Nephron progenitor cell (in vitro differentiated cells): ENCODE data around the gene GPLD1.

Experiments
- DNase-seq: peaks from one replicate; pipeline ENCODE4 v3.0.0; 2021
- H3K27ac Mint-ChIP-seq: 2 replicates; pipeline ENCODE4 v1.8.0; 2021; ENCODE audit warnings: mild to moderate bottlenecking, moderate library complexity, mixed read lengths
- H3K27me3 Mint-ChIP-seq: 2 replicates; pipeline ENCODE4 v1.8.0; 2021; ENCODE audit warnings: mild to moderate bottlenecking, low read depth, mixed read lengths; ENCODE audit not compliant: poor library complexity
- H3K36me3 Mint-ChIP-seq: 2 replicates; pipeline ENCODE4 v1.8.0; 2021; ENCODE audit warnings: low read depth, mixed read lengths
- H3K4me1 Mint-ChIP-seq: 2 replicates; pipeline ENCODE4 v1.8.0; 2021; ENCODE audit warnings: mixed read lengths
- H3K4me3 Mint-ChIP-seq: 2 replicates; pipeline ENCODE4 v1.8.0; 2021; ENCODE audit warnings: mild to moderate bottlenecking, moderate library complexity, mixed read lengths
- H3K9me3 Mint-ChIP-seq: 2 replicates; pipeline ENCODE4 v1.8.0; 2021; ENCODE audit warnings: mild to moderate bottlenecking, moderate library complexity, mixed read lengths
- TF ChIP-seq, protein P1 (sequence below): fragments of 200-600 bp; sonication (generic); IDR thresholded peaks from 2 replicates; pipeline ENCODE4 v1.5.0; 2021; ENCODE audit warnings: antibody characterized with exemption

Gene GPLD1

DNA sequence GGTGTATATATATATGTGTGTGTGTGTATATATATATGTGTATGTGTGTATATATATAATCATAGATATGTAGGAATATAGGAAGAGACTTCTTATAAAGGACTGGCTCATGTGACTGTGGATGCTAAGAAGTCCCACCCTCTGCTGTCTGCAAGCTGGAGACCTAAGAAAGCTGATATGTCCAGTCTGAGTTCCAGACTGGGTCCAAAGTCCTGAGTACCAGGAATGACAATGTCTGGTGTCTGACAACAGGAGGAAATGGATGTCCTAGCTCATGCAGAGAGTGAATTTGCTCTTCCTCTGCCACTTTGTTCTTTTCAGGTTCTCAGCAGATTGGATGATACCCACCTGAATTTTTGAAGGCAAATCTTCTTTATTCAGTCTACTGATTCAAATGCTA lies 12.5 kb upstream of the GPLD1 start:
- Mint-ChIP-seq H3K36me3 (peaks cover 40% of the 10 kb centered on the region), H3K27ac (no peak overlapping the region), H3K4me3 (no peak overlapping the region), H3K4me1 (no peaks in the 10 kb centered on the region), H3K9me3 (peaks cover 12% of the 10 kb centered on the region), H3K27me3 (peaks cover under 1% of the 10 kb centered on the region)
- TF ChIP-seq, protein P1, sequence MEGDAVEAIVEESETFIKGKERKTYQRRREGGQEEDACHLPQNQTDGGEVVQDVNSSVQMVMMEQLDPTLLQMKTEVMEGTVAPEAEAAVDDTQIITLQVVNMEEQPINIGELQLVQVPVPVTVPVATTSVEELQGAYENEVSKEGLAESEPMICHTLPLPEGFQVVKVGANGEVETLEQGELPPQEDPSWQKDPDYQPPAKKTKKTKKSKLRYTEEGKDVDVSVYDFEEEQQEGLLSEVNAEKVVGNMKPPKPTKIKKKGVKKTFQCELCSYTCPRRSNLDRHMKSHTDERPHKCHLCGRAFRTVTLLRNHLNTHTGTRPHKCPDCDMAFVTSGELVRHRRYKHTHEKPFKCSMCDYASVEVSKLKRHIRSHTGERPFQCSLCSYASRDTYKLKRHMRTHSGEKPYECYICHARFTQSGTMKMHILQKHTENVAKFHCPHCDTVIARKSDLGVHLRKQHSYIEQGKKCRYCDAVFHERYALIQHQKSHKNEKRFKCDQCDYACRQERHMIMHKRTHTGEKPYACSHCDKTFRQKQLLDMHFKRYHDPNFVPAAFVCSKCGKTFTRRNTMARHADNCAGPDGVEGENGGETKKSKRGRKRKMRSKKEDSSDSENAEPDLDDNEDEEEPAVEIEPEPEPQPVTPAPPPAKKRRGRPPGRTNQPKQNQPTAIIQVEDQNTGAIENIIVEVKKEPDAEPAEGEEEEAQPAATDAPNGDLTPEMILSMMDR: no peak
- DNase-seq: no peak

DNA sequence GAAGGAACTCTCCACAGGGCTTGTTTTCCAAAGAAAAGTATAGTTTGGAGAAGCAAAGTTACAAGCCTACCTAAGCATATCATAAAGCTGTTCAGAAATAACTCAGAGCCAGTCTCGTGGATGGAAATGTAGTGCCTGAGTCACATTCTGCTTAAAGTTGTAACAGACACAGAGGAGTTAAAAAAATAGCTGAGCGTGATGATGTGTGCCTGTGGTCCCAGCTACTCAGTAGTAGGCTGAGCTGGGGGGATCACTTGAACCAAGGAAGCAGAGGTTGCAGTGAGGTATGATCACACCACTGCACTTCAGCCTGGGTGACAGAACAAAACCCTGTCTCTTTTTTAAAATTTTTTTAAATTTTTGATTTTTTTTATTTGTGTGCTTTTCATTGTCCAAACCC lies 12.0 kb upstream of the GPLD1 start:
- no peak for DNase-seq
- Mint-ChIP-seq H3K4me3 (no peak overlapping the region), H3K4me1 (no peaks in the 10 kb centered on the region), H3K27me3 (peaks cover 4% of the 10 kb centered on the region), H3K9me3 (peaks cover 15% of the 10 kb centered on the region), H3K27ac (no peak overlapping the region), H3K36me3 (peaks cover 42% of the 10 kb centered on the region)
- TF ChIP-seq, protein P1: no peak

DNA sequence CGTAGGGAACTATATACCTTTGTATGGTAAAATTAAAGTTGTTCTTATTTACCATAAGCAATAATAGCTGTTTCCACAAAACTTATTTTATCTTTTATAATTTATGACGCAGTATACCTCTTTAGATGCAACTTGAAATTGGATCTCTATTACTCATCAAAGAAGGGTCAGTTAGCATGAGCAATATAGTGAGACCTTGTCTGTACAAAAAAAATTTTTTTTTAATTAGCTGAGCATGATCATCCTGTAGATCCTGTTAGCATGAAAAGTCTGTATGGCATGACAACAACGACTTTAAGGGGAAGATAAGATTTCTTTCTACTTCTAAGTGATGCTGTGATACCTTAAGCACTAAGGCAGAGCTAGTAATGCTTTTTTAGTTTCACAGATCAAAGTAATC lies 11.3 kb upstream of the GPLD1 start:
- DNase-seq: no peak
- H3K9me3 Mint-ChIP-seq: peaks cover 21% of the 10 kb centered on the region
- peaks cover 5% of the 10 kb centered on the region for H3K4me1 Mint-ChIP-seq
- H3K4me3 Mint-ChIP-seq: no peak overlapping the region
- H3K27me3 Mint-ChIP-seq: peaks cover 9% of the 10 kb centered on the region
- peaks cover 45% of the 10 kb centered on the region for H3K36me3 Mint-ChIP-seq
- TF ChIP-seq, protein P1: no peak
- no peak overlapping the region for H3K27ac Mint-ChIP-seq

DNA sequence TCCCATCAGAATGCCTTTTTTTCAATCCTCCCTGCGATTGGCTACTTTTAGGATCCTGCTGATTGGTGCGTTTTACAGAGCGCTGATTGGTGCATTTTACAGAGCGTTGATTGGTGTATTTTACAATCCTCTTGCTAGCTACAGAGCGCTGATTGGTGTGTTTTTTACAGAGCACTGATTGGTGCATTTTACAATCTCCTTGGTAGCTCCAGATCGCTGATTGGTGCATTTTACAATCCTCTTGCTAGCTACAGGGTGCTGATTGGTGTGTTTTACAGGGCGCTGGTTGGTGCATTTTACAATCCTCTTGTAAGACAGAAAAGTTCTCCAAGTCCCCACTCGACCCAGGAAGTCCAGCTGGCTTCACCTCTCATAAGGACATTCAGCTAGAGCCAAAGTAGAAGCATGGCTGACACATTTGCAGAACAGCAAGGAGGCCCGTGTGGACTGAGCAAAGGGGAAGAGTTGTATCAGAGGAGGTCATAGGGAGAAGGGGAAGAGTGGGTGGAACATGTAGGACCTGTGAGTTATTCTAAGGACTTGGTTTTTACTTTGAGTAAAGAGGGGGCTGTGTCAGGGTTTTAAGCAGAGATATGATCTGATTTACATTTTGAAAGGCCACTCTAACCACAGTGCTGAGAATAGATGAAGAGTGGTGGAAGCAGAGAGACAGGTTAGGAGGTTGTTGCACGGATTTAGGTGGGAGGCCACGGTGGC lies 8.0 kb upstream of the GPLD1 start:
- H3K4me3 Mint-ChIP-seq: no peak overlapping the region
- no peak overlapping the region for H3K27ac Mint-ChIP-seq
- TF ChIP-seq, protein P1: no peak
- no peak for DNase-seq
- peaks cover 28% of the 10 kb centered on the region for H3K36me3 Mint-ChIP-seq
- peaks cover 20% of the 10 kb centered on the region for H3K4me1 Mint-ChIP-seq
- peaks cover 24% of the 10 kb centered on the region for H3K9me3 Mint-ChIP-seq
- peaks cover 29% of the 10 kb centered on the region for H3K27me3 Mint-ChIP-seq

DNA sequence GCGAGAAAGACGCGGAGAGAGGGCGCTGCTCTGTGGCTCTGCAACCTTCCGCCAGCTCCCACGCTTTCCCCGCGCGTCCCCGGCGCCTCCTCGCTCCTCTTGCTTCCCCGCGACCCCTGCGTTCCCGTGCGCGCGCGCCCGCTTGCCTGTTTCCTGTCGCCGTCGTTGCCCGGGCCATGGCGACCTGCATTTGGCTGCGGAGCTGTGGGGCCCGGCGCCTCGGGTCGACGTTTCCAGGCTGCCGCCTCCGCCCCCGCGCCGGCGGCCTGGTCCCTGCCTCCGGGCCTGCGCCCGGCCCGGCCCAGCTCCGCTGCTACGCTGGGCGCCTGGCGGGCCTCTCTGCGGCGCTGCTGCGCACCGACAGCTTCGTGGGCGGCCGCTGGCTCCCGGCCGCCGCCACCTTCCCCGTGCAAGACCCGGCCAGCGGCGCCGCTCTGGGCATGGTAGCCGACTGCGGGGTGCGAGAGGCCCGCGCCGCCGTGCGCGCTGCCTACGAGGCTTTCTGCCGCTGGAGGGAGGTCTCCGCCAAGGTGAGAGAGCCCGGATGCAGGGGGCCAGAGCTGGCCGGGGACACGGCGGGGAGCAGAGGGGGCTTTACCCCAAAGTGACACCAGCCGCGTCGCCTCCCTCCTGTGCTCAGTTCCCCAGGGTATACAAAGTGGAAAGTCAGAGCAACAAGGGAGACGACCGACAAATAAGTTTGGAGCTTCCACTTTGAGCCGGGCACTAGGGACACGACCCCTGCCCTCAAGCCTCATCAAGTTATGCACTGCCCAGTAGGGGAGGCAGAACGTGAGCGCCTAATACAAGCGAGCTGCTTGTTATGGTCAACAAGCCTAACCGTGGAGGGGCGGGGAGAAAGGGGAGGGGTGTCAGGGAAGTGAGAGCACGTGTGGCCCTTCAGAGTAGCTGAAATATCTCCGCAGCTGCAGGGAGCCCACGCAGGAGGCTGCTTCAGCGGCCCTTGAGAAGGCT lies 5.7 kb upstream of the GPLD1 start, which contains the start of gene ALDH5A1:
TSS of gene ALDH5A1 (plus strand) at position 149 of the 975 bp plus-strand sequence. CDS start at position 177, 28 bp downstream.
- Mint-ChIP-seq H3K27ac (no peak within 1 kb of the TSS), H3K4me1 (peaks cover 20% of the 10 kb centered on the region)

More for the DNA sequence above, 5.7 kb upstream of the GPLD1 start, which contains the start of gene ALDH5A1:
- peaks cover 36% of the 10 kb centered on the region for H3K27me3 Mint-ChIP-seq
- peaks cover 24% of the 10 kb centered on the region for H3K9me3 Mint-ChIP-seq
- H3K36me3 Mint-ChIP-seq: peaks cover 28% of the 10 kb centered on the region
- peak; percentile 88 for DNase-seq
- TF ChIP-seq, protein P1: no peak
- H3K4me3 Mint-ChIP-seq: peak within 1 kb of the TSS; percentile 83
